ENCODE results near the gene VEZF1. TPM values are rescaled to one million over a fixed set of nuclear protein-coding genes. Genes with fewer than 3 reads are reported as not detected.
"Not testable (repeated sequence)": the region's sequence is repeated elsewhere in the genome, so short reads cannot be mapped to it uniquely, and the experiment has no call there.

VEZF1 gene
- total RNA-seq, 1 experiment from 2014 or later: 50.5 TPM

GRCh38 chr17:57975044-57975443, 13.0 kb downstream of the VEZF1 start:
- no peak for DNase-seq (ENCODE audit: low spot score)

- not testable (repeated sequence) for DNase-seq (ENCODE audit: low spot score)
Measured at GRCh38 chr17:57974053-57974824, 13.8 kb downstream of the VEZF1 start.

- no peak for DNase-seq (ENCODE audit: low spot score)
Measured at GRCh38 chr17:57972151-57972550, 15.9 kb downstream of the VEZF1 start.

GRCh38 chr17:57971572-57971971, 16.5 kb downstream of the VEZF1 start:
- DNase-seq (ENCODE audit: low spot score): no peak

- DNase-seq (ENCODE audit: low spot score): peak; percentile 33
Measured at GRCh38 chr17:57970710-57971109, 17.3 kb downstream of the VEZF1 start.

GRCh38 chr17:57968456-57968855, 19.6 kb downstream of the VEZF1 start:
- no peak for DNase-seq (ENCODE audit: low spot score)

GRCh38 chr17:57966875-57967274, 21.2 kb downstream of the VEZF1 start:
- DNase-seq (ENCODE audit: low spot score): no peak

- DNase-seq (ENCODE audit: low spot score): no peak
Measured at GRCh38 chr17:57966246-57966645, 21.8 kb downstream of the VEZF1 start.

GRCh38 chr17:57965521-57966160, 22.4 kb downstream of the VEZF1 start:
- no peak for DNase-seq (ENCODE audit: low spot score)

GRCh38 chr17:57963149-57963511, 24.9 kb downstream of the VEZF1 start:
- no peak for DNase-seq (ENCODE audit: low spot score)

- DNase-seq (ENCODE audit: low spot score): no peak
Measured at GRCh38 chr17:57962279-57963148, 25.5 kb downstream of the VEZF1 start.

- no peak for DNase-seq (ENCODE audit: low spot score)
Measured at GRCh38 chr17:57959929-57960328, 28.1 kb downstream of the VEZF1 start.

GRCh38 chr17:57958391-57958790, 29.7 kb downstream of the VEZF1 start:
- not testable (repeated sequence) for DNase-seq (ENCODE audit: low spot score)

GRCh38 chr17:57957886-57958285, 30.2 kb downstream of the VEZF1 start:
- DNase-seq (ENCODE audit: low spot score): no peak

- DNase-seq (ENCODE audit: low spot score): no peak
Measured at GRCh38 chr17:57957120-57957850, 30.8 kb downstream of the VEZF1 start.

- DNase-seq (ENCODE audit: low spot score): no peak
Measured at GRCh38 chr17:57956291-57957119, 31.5 kb downstream of the VEZF1 start.

- no peak for DNase-seq (ENCODE audit: low spot score)
Measured at GRCh38 chr17:57955183-57955931, 32.7 kb downstream of the VEZF1 start, which contains the start of gene CUEDC1. TSS of gene CUEDC1 (minus strand) at chr17:57955412. CDS start at chr17:57885564, 69,848 bp downstream.

GRCh38 chr17:57954397-57955182, 33.5 kb downstream of the VEZF1 start:
- DNase-seq (ENCODE audit: low spot score): peak; percentile 59
